LNCAP (cell line): ENCODE results near the gene MAN1A2.

Source experiments
- CTCF ChIP-seq: fragments of 450-650 bp; IDR thresholded peaks from 2 replicates; pipeline ENCODE4 v1.5.1; 2017; ENCODE audit warnings: mild to moderate bottlenecking

Gene MAN1A2

GRCh38 chr1:117387060-117387633, 19.9 kb downstream of the MAN1A2 start:
- no peak for TF ChIP-seq CTCF

- TF ChIP-seq CTCF, result no peak
Measured at GRCh38 chr1:117388328-117388727, 21.1 kb downstream of the MAN1A2 start.

GRCh38 chr1:117389284-117389683, 22.0 kb downstream of the MAN1A2 start:
- TF ChIP-seq CTCF, result no peak

GRCh38 chr1:117389779-117390178, 22.5 kb downstream of the MAN1A2 start:
- TF ChIP-seq CTCF, result no peak

GRCh38 chr1:117392771-117393170, 25.5 kb downstream of the MAN1A2 start:
- TF ChIP-seq CTCF, result no peak

- TF ChIP-seq CTCF, result no peak
Measured at GRCh38 chr1:117396074-117396473, 28.8 kb downstream of the MAN1A2 start.

GRCh38 chr1:117396636-117397035, 29.4 kb downstream of the MAN1A2 start:
- no peak for TF ChIP-seq CTCF

- TF ChIP-seq CTCF, result no peak
Measured at GRCh38 chr1:117398957-117399356, 31.7 kb downstream of the MAN1A2 start.
